HepG2 (cell line): ENCODE measurements around the gene DHX57. TPM values are rescaled to one million over a fixed set of nuclear protein-coding genes. Genes with fewer than 3 reads are reported as not detected.

ENCODE experiments used
- ATAC-seq: fragments of 200-7000 bp; cut with Tn5 transposase; 3 replicates; pipeline ENCODE4 v1.9.1; 2020; ENCODE audit warnings: mild to moderate bottlenecking, moderate library complexity
- BruUV-seq: library from RNA; stranded (reverse); fragments of 400-500 nt; replicated peaks from 2 replicates; lab custom pipeline; 2021; lab: Mats Ljungman, UMichigan
- CTCF ChIA-PET: fragments of 300-600 bp; formaldehyde crosslinking; extraction: SDS; loops from one replicate; lab custom pipeline; 2021; ENCODE audit warnings: low total read pairs, inconsistent platforms, low intra/inter-chr PET ratio; lab: Yijun Ruan, JAX
- POLR2A ChIA-PET: fragments of 350-600 bp; sonication (Branson Sonifier 250); formaldehyde crosslinking; loops from one replicate; lab custom pipeline; 2020; ENCODE audit warnings: antibody characterized with exemption, inconsistent platforms; lab: Yijun Ruan, JAX
- DNase-seq: peaks from one replicate; pipeline ENCODE4 v3.0.0-alpha.2; 2015; ENCODE audit warnings: low spot score
- FAIRE-seq: peaks from 3 replicates; lab custom pipeline; 2011; peaks lifted over from hg19 to GRCh38; lab: Jason Lieb, UNC
- H2AFZ ChIP-seq: one replicate; pipeline ENCODE4 v1.6.1; 2011; ENCODE audit warnings: low read length, inconsistent platforms
- H3K27ac ChIP-seq: fragments of 300-600 bp; 3 replicates; pipeline ENCODE4 v1.8.0; 2011; ENCODE audit warnings: mixed run types, mild to moderate bottlenecking, mixed read lengths, low read length, inconsistent platforms; ENCODE audit not compliant: insufficient read depth; ENCODE audit errors: extremely low read length
- H3K27me3 ChIP-seq, 2 experiments: fragments of 200-600 bp in 1 of 2; 2 replicates in 1 of 2; 3 replicates in 1 of 2; pipeline versions ENCODE4 v1.6.0 to v1.8.0; 2011; ENCODE audit warnings: low read length in 2 of 2, mild to moderate bottlenecking in 2 of 2, moderate library complexity in 2 of 2, inconsistent platforms in 1 of 2; ENCODE audit not compliant: insufficient read depth in 2 of 2, control insufficient read depth in 1 of 2
- H3K36me3 ChIP-seq, 2 experiments: fragments of 200-600 bp in 1 of 2; replicated peaks in 1 of 2; 2 replicates in 1 of 2; 3 replicates in 1 of 2; pipeline versions ENCODE4 v1.5.1 to v1.8.0; 2011; ENCODE audit warnings: low read length in 2 of 2, inconsistent platforms in 1 of 2; ENCODE audit not compliant: insufficient read depth in 2 of 2, control insufficient read depth in 1 of 2
- H3K4me1 ChIP-seq: 2 replicates; pipeline ENCODE4 v1.5.1; 2012; ENCODE audit warnings: low read length, inconsistent platforms; ENCODE audit not compliant: insufficient read depth
- H3K4me2 ChIP-seq: 2 replicates; pipeline ENCODE4 v1.6.0; 2011; ENCODE audit warnings: low read depth, low read length, inconsistent platforms
- H3K4me3 ChIP-seq, 3 experiments: fragments of 200-600 bp in 1 of 3; sonication (generic), shearing (Covaris generic) in 1 of 3; replicated peaks in 1 of 3; 2 replicates each; pipeline ENCODE4 v1.5.1; 2011 to 2016; ENCODE audit warnings: low read length in 3 of 3, inconsistent platforms in 2 of 3, low read depth in 2 of 3, mild to moderate bottlenecking in 2 of 3, control low read depth in 1 of 3, mixed read lengths in 1 of 3; ENCODE audit not compliant: insufficient read depth in 1 of 3
- H3K79me2 ChIP-seq: one replicate; pipeline ENCODE4 v1.6.1; 2011; ENCODE audit warnings: low read length, inconsistent platforms; ENCODE audit not compliant: insufficient read depth
- H3K9ac ChIP-seq: 2 replicates; pipeline ENCODE4 v1.6.0; 2011; ENCODE audit warnings: mild to moderate bottlenecking, low read depth, low read length, inconsistent platforms; ENCODE audit not compliant: insufficient read depth
- H3K9me3 ChIP-seq: 2 replicates; pipeline ENCODE4 v1.5.1; 2012; ENCODE audit warnings: mild to moderate bottlenecking, low read length
- H4K20me1 ChIP-seq: 2 replicates; pipeline ENCODE4 v1.6.0; 2011; ENCODE audit warnings: inconsistent platforms, mild to moderate bottlenecking, low read length, moderate library complexity; ENCODE audit not compliant: insufficient read depth
- CC2D1A ChIP-seq: sonication (generic); formaldehyde crosslinking; IDR thresholded peaks from 2 replicates; pipeline ENCODE4 v1.8.1; 2023; ENCODE audit warnings: mild to moderate bottlenecking, missing genetic modification reagents
- FOXA3 ChIP-seq: IDR thresholded peaks from 2 replicates; pipeline ENCODE4 v1.6.1; 2016; ENCODE audit warnings: missing genetic modification reagents, missing compliant biosample characterization
- FOXC1 ChIP-seq: sonication (generic); formaldehyde crosslinking; IDR thresholded peaks from 2 replicates; pipeline ENCODE4 v1.8.0; 2022; ENCODE audit warnings: mild to moderate bottlenecking, missing genetic modification reagents, borderline replicate concordance
- NR2F6 ChIP-seq, 2 experiments: IDR thresholded peaks; 2 replicates each; pipeline ENCODE4 v1.6.1; 2016; ENCODE audit warnings: antibody characterized with exemption in 1 of 2, mild to moderate bottlenecking in 1 of 2
- PLRG1 ChIP-seq: fragments of 450-650 bp; conservative IDR thresholded peaks from 2 replicates; pipeline ENCODE4 v1.6.1; 2016
- PPARG ChIP-seq: conservative IDR thresholded peaks from 2 replicates; pipeline ENCODE4 v1.6.1; 2016; ENCODE audit warnings: missing biosample characterization, missing genetic modification reagents
- SP2 ChIP-seq: sonication (generic); formaldehyde crosslinking; IDR thresholded peaks from 2 replicates; pipeline ENCODE4 v1.5.1; 2020; ENCODE audit warnings: mild to moderate bottlenecking, missing genetic modification reagents
- ZMYM2 ChIP-seq: sonication (generic); formaldehyde crosslinking; IDR thresholded peaks from 2 replicates; pipeline ENCODE4 v1.8.0; 2022; ENCODE audit warnings: mild to moderate bottlenecking, missing genetic modification reagents
- ZNF44 ChIP-seq: sonication (generic); formaldehyde crosslinking; IDR thresholded peaks from 2 replicates; pipeline ENCODE4 v1.5.1; 2020; ENCODE audit warnings: mild to moderate bottlenecking, missing genetic modification reagents
- ZNF567 ChIP-seq: sonication (generic); formaldehyde crosslinking; IDR thresholded peaks from 2 replicates; pipeline ENCODE4 v1.8.1; 2023; ENCODE audit warnings: mild to moderate bottlenecking, missing genetic modification reagents, borderline replicate concordance
- WGBS: methylation state at CpG from one replicate; pipeline ENCODE4 v1.1.6; 2017; ENCODE audit warnings: low lambda C conversion rate; 5-methylcytosine and 5-hydroxymethylcytosine counted together
- in situ Hi-C: cut with HindIII; loops from 2 replicates; pipeline ENCODE4 v1.10.0; 2017; ENCODE audit warnings: low pct_unique_long_range_greater_than_20kb; ENCODE audit not compliant: extremely low pct_ligation_motif_present
- intact Hi-C: fragments of 100-400 bp; cut with micrococcal nuclease; formaldehyde crosslinking; loops from one replicate; pipeline ENCODE4 v1.10.0; 2022; ENCODE audit not compliant: unreplicated experiment
- polyA plus RNA-seq, 8 experiments: library from polyadenylated mRNA; depleted of rRNA in 3 of 8; stranded (reverse) in 7 of 8; unstranded in 1 of 8; fragments of >200 nt; fragmentation: Illumina TruSeq in 4 of 8; extraction: Trizol in 4 of 8; gene quantifications; 2 replicates each; pipeline versions ENCODE4 v1.2.1 to v1.2.3, GENCODE V29; 2011 to 2016; ENCODE audit warnings: low read depth in 4 of 8, missing spikeins in 1 of 8, mixed read lengths in 1 of 8; ENCODE audit not compliant: insufficient read depth in 1 of 8
- total RNA-seq, 5 experiments: library from RNA; depleted of rRNA; stranded (reverse); fragments of >200 nt; fragmentation: Illumina TruSeq; extraction: Trizol; gene quantifications; 2 replicates each; pipeline ENCODE4 v1.2.3, GENCODE V29; 2016; ENCODE audit warnings: low read depth in 1 of 5
- TF ChIP-seq, protein P1 (sequence below): sonication (generic); IDR thresholded peaks from 2 replicates; pipeline ENCODE4 v1.6.1; 2016; ENCODE audit warnings: low read depth, borderline replicate concordance

The DHX57 gene
- total and polyA plus RNA-seq, 2 of the 13 experiments (the other 11 are each of a cell fraction or from before 2014, with no cell fraction given): 9.2 to 24.2 TPM

DNA sequence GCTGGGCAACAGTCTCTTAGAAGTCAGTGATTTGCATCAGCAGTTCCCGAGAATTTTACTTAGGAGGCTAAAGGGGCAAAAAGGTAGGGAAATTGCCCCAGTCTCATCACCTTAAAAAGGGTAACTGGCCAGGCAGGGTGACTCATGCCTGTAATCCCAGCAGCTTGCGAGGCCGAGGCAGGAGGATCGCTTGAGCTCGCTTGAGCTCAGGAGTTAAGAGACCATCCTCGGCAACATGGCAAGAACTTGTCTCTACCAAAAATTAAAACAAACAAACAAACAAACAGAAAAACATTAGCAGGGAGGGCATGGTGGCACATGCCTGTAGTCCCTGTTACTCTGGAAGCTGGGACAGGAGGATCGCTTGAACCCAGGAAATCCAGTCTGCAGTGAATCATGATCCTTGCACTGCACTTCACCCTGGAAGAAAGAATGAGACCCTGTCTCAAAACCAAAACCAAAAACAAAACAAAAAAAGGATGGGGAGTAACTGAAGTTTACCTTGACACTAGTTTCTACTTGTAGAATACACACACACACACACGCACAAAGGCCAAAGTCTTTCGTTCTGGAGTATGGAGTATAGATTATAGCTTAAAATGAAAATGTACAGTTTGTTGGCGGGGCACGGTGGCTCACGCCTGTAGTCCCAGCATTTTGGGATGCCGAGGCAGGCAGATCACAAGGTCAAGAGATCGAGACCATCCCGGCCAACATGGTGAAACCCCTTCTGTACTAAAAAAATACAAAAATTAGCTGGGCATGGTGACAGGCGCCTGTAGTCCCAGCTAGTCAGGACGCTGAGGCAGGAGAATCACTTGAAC lies 100.4 kb downstream of the DHX57 start (continued):
- TF ChIP-seq CC2D1A (CRISPR knock-in tag): no peak
- TF ChIP-seq FOXA3: peak; percentile 14; the same call in 1 of the 2 replicates
- 0 out of 2 replicates have a peak, but pooled peaks have one; percentile 43 for TF ChIP-seq ZNF44
- no peak for TF ChIP-seq PLRG1
- peak; percentile 77 for TF ChIP-seq ZMYM2 (CRISPR knock-in tag)
- no peak for TF ChIP-seq SP2
- no peak for TF ChIP-seq ZNF567 (CRISPR knock-in tag)
- TF ChIP-seq, all 625 proteins: peak for 39

- no peaks in the 10 kb centered on the region for H3K36me3 ChIP-seq
- intact Hi-C loops: no loop called here
- H2AFZ ChIP-seq: no peak overlapping the region
- H3K9ac ChIP-seq: 0 out of 2 replicates have a peak overlapping the region, but pooled peaks have one; percentile 24
- no peaks in the 10 kb centered on the region for H3K27me3 ChIP-seq
- no peak for TF ChIP-seq FOXC1 (CRISPR knock-in tag)
- 0 out of 2 replicates have a peak, but pooled peaks have one; percentile 17 for TF ChIP-seq NR2F6 (IDR thresholded peaks at IDR 0.05)
- TF ChIP-seq NR2F6 (CRISPR knock-in tag; IDR thresholded peaks at IDR 0.05): no peak
- TF ChIP-seq PPARG (CRISPR knock-in tag): no peak
- TF ChIP-seq, protein P1, sequence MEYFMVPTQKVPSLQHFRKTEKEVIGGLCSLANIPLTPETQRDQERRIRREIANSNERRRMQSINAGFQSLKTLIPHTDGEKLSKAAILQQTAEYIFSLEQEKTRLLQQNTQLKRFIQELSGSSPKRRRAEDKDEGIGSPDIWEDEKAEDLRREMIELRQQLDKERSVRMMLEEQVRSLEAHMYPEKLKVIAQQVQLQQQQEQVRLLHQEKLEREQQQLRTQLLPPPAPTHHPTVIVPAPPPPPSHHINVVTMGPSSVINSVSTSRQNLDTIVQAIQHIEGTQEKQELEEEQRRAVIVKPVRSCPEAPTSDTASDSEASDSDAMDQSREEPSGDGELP: peak; percentile 31; the same call in 1 of the 2 replicates
- TF ChIP-seq, all 625 proteins: peak for 2
- no peaks in the 10 kb centered on the region for H4K20me1 ChIP-seq
- peaks cover 54% of the 10 kb centered on the region for H3K4me1 ChIP-seq
- H3K9me3 ChIP-seq: no peaks in the 10 kb centered on the region
- BruUV-seq: no TSS peak
- WGBS: 12% methylated on average over 5 of the region's 5 CpGs
- H3K4me3 ChIP-seq: peak overlapping the region in 1 of 3 experiments; percentile 11; a peak in 1 of 6 replicates
- peak overlapping the region; percentile 41 for H3K4me2 ChIP-seq
- ATAC-seq (no peak), FAIRE-seq (no peak), DNase-seq (no peak)
- in situ Hi-C loops: no loop called here
- POLR2A ChIA-PET: interaction anchor here (1.2 to 2.4 kb wide), 2 partner anchors 21 to 353 kb away, joined by 3 to 20 read pairs; partner anchors contain the start of gene SRSF7
- CTCF ChIA-PET: no interaction called here
- no peaks in the 10 kb centered on the region for H3K79me2 ChIP-seq
- H3K27ac ChIP-seq: no peak overlapping the region
Observed at GRCh38 chr2:38771632-38772031, 104.1 kb downstream of the DHX57 start.
